GM19468 (cell line): ENCODE data around the gene AP3B2.

ENCODE experiments used
- ATAC-seq: cut with Tn5 transposase; IDR thresholded peaks from one replicate; pipeline ENCODE4 v1.9.1; 2021; ENCODE audit warnings: mild to moderate bottlenecking, moderate library complexity, moderate number of reproducible peaks; ENCODE audit not compliant: unreplicated experiment; ENCODE audit errors: extremely low read depth

The AP3B2 gene

GRCh38 chr15:82699726-82700125 is 9.9 kb downstream of the AP3B2 start:
- no peak for ATAC-seq

GRCh38 chr15:82698711-82699345 is 10.8 kb downstream of the AP3B2 start:
- ATAC-seq = no peak

GRCh38 chr15:82697735-82698407 is 11.8 kb downstream of the AP3B2 start:
- ATAC-seq = no peak

- no peak for ATAC-seq
These were observed 17.5 kb downstream of the AP3B2 start for GRCh38 chr15:82692171-82692570.

GRCh38 chr15:82689147-82689546 is 20.5 kb downstream of the AP3B2 start:
- no peak for ATAC-seq

GRCh38 chr15:82688691-82689090 is 21.0 kb downstream of the AP3B2 start:
- no peak for ATAC-seq

- ATAC-seq = no peak
These were observed 28.3 kb downstream of the AP3B2 start for GRCh38 chr15:82681371-82681770.

- peak; percentile 60 for ATAC-seq
These were observed 29.2 kb downstream of the AP3B2 start for GRCh38 chr15:82680200-82681102.

GRCh38 chr15:82679626-82680199 is 30.0 kb downstream of the AP3B2 start:
- no peak for ATAC-seq

- ATAC-seq = no peak
These were observed 31.9 kb downstream of the AP3B2 start for GRCh38 chr15:82677720-82678323.

GRCh38 chr15:82674873-82675272 is 34.8 kb downstream of the AP3B2 start:
- no peak for ATAC-seq

GRCh38 chr15:82670699-82671098 is 39.0 kb downstream of the AP3B2 start:
- ATAC-seq = no peak

- ATAC-seq = no peak
These were observed 43.1 kb downstream of the AP3B2 start for GRCh38 chr15:82666606-82667005.

GRCh38 chr15:82664021-82664420 is 45.7 kb downstream of the AP3B2 start:
- no peak for ATAC-seq

GRCh38 chr15:82663186-82663600 is 46.5 kb downstream of the AP3B2 start:
- no peak for ATAC-seq

- no peak for ATAC-seq
These were observed 47.0 kb downstream of the AP3B2 start for GRCh38 chr15:82662641-82663040.

- ATAC-seq = no peak
These were observed 49.3 kb downstream of the AP3B2 start for GRCh38 chr15:82660378-82660777.

GRCh38 chr15:82656641-82657266 is 52.9 kb downstream of the AP3B2 start:
- no peak for ATAC-seq

- no peak for ATAC-seq
These were observed 54.1 kb downstream of the AP3B2 start for GRCh38 chr15:82655606-82656005.
